ENCODE measurements around the gene NFE2L3. TPM values are rescaled to one million over a fixed set of nuclear protein-coding genes. Genes with fewer than 3 reads are reported as not detected.
"Not testable (repeated sequence)": the region's sequence is repeated elsewhere in the genome, so short reads cannot be mapped to it uniquely, and the experiment has no call there.

The NFE2L3 gene
- total RNA-seq, 1 donor from 2014 or later = 3.8 TPM

GRCh38 chr7:26182283-26182682 is 30.3 kb downstream of the NFE2L3 start:
- intact Hi-C loops (cut with DNase I) = no loop called here
- no peak for ATAC-seq

GRCh38 chr7:26182706-26183105 is 30.7 kb downstream of the NFE2L3 start:
- ATAC-seq (no peak), DNase-seq (ENCODE audit: low spot score) (no peak)
- intact Hi-C loops (cut with DNase I) = no loop called here

More at GRCh38 chr7:26182283-26182682, 30.3 kb downstream of the NFE2L3 start:
- DNase-seq (ENCODE audit: low spot score) = no peak

- ATAC-seq (peak; percentile 29), DNase-seq (ENCODE audit: low spot score) (no peak)
- intact Hi-C loops (cut with DNase I) = no loop called here
Observed at GRCh38 chr7:26183545-26184280, 31.7 kb downstream of the NFE2L3 start.

GRCh38 chr7:26184281-26185101 is 32.5 kb downstream of the NFE2L3 start:
- ATAC-seq; intact Hi-C loops (cut with DNase I); DNase-seq (ENCODE audit: low spot score): not testable (repeated sequence)

GRCh38 chr7:26185131-26185843 is 33.3 kb downstream of the NFE2L3 start:
- intact Hi-C loops (cut with DNase I) = no loop called here
- DNase-seq (ENCODE audit: low spot score) (no peak), ATAC-seq (no peak)

GRCh38 chr7:26185844-26186180 is 33.8 kb downstream of the NFE2L3 start:
- ATAC-seq (no peak), DNase-seq (ENCODE audit: low spot score) (no peak)
- intact Hi-C loops (cut with DNase I) = no loop called here

- ATAC-seq (no peak), DNase-seq (ENCODE audit: low spot score) (no peak)
- intact Hi-C loops (cut with DNase I) = no loop called here
Observed at GRCh38 chr7:26186364-26187311, 34.6 kb downstream of the NFE2L3 start.

- no peak for DNase-seq (ENCODE audit: low spot score)
- no peak for ATAC-seq
- intact Hi-C loops (cut with DNase I) = no loop called here
Observed at GRCh38 chr7:26187380-26188205, 35.6 kb downstream of the NFE2L3 start.

- intact Hi-C loops (cut with DNase I) = no loop called here
- no peak for DNase-seq (ENCODE audit: low spot score)
- no peak for ATAC-seq
Observed at GRCh38 chr7:26188206-26188956, 36.4 kb downstream of the NFE2L3 start.

- ATAC-seq = no peak
Observed at GRCh38 chr7:26188957-26189541, 37.1 kb downstream of the NFE2L3 start.

GRCh38 chr7:26189697-26190096 is 37.7 kb downstream of the NFE2L3 start:
- intact Hi-C loops (cut with DNase I) = no loop called here
- ATAC-seq (no peak), DNase-seq (ENCODE audit: low spot score) (no peak)

More at GRCh38 chr7:26188957-26189541, 37.1 kb downstream of the NFE2L3 start:
- no peak for DNase-seq (ENCODE audit: low spot score)
- intact Hi-C loops (cut with DNase I) = no loop called here

GRCh38 chr7:26190417-26190869 is 38.4 kb downstream of the NFE2L3 start:
- no peak for ATAC-seq
- no peak for DNase-seq (ENCODE audit: low spot score)
- intact Hi-C loops (cut with DNase I) = no loop called here

- no peak for ATAC-seq
- no peak for DNase-seq (ENCODE audit: low spot score)
- intact Hi-C loops (cut with DNase I) = no loop called here
Observed at GRCh38 chr7:26191233-26191973, 39.4 kb downstream of the NFE2L3 start.

- ATAC-seq = no peak
- intact Hi-C loops (cut with DNase I) = no loop called here
- DNase-seq (ENCODE audit: low spot score) = no peak
Observed at GRCh38 chr7:26191974-26192479, 40.0 kb downstream of the NFE2L3 start.

- intact Hi-C loops (cut with DNase I) = no loop called here
- DNase-seq (ENCODE audit: low spot score) (no peak), ATAC-seq (no peak)
Observed at GRCh38 chr7:26192485-26193087, 40.6 kb downstream of the NFE2L3 start.

All from sciatic nerve (tissue), 2 donors.